OCI-LY1 (cell line): ENCODE measurements around the gene ATP9B.
A peak's percentile ranks its signal among the peaks of the same experiment; 100 is the strongest.

Experiments
- H2AFZ ChIP-seq: fragments of 200-600 bp; sonication (generic), shearing (Covaris generic); 2 replicates; pipeline ENCODE4 v1.6.0; 2014; ENCODE audit warnings: antibody characterized with exemption, mild to moderate bottlenecking, low read length
- H3F3A ChIP-seq: fragments of 200-600 bp; sonication (generic), shearing (Covaris generic); 2 replicates; pipeline ENCODE4 v1.6.0; 2014; ENCODE audit warnings: mild to moderate bottlenecking, antibody characterized with exemption, low read length, moderate library complexity; ENCODE audit not compliant: insufficient read depth
- H3K27ac ChIP-seq: fragments of 200-600 bp; sonication (generic); 2 replicates; pipeline ENCODE4 v1.5.1; 2014; ENCODE audit warnings: low read length, mixed run types, mild to moderate bottlenecking, low read depth; ENCODE audit not compliant: poor library complexity, severe bottlenecking
- H3K27me3 ChIP-seq: fragments of 200-600 bp; sonication (generic); 2 replicates; pipeline ENCODE4 v1.6.0; 2014; ENCODE audit warnings: antibody characterized with exemption, mild to moderate bottlenecking, low read length, moderate library complexity; ENCODE audit not compliant: insufficient read depth
- H3K36me3 ChIP-seq: fragments of 200-600 bp; sonication (generic); 2 replicates; pipeline ENCODE4 v1.6.1; 2014; ENCODE audit warnings: mild to moderate bottlenecking, antibody characterized with exemption, low read length, moderate library complexity, mixed read lengths; ENCODE audit not compliant: insufficient read depth
- H3K4me1 ChIP-seq: fragments of 200-600 bp; sonication (generic); 2 replicates; pipeline ENCODE4 v1.5.1; 2014; ENCODE audit warnings: mild to moderate bottlenecking, low read length, moderate library complexity; ENCODE audit not compliant: insufficient read depth, severe bottlenecking
- H3K4me2 ChIP-seq: fragments of 200-600 bp; sonication (generic), shearing (Covaris generic); 2 replicates; pipeline ENCODE4 v1.6.1; 2014; ENCODE audit warnings: low read length
- H3K4me3 ChIP-seq: fragments of 200-600 bp; sonication (generic); 2 replicates; pipeline ENCODE4 v1.5.1; 2014; ENCODE audit warnings: low read length, low read depth, mild to moderate bottlenecking, mixed read lengths; ENCODE audit not compliant: poor library complexity, severe bottlenecking
- H3K79me2 ChIP-seq: fragments of 200-600 bp; shearing (Covaris generic); 2 replicates; pipeline ENCODE4 v1.6.1; 2016; ENCODE audit warnings: mixed run types, low read length, mixed read lengths; ENCODE audit not compliant: insufficient read depth
- H3K9ac ChIP-seq: fragments of 200-600 bp; sonication (generic), shearing (Covaris generic); 2 replicates; pipeline ENCODE4 v1.6.1; 2014; ENCODE audit warnings: mild to moderate bottlenecking, low read length, mixed read lengths
- H3K9me2 ChIP-seq: fragments of 200-600 bp; sonication (generic), shearing (Covaris generic); 2 replicates; pipeline ENCODE4 v1.6.1; 2014; ENCODE audit warnings: low read depth, mild to moderate bottlenecking, low read length, mixed read lengths
- H3K9me3 ChIP-seq: fragments of 200-600 bp; shearing (Covaris generic); 2 replicates; pipeline ENCODE4 v1.6.1; 2014; ENCODE audit warnings: low read length, mixed read lengths
- H4K20me1 ChIP-seq: fragments of 200-600 bp; sonication (generic), shearing (Covaris generic); 2 replicates; pipeline ENCODE4 v1.6.0; 2016; ENCODE audit warnings: mild to moderate bottlenecking, low read length; ENCODE audit not compliant: insufficient read depth
- EZH2 ChIP-seq: fragments of 200-600 bp; sonication (generic), shearing (Covaris generic); IDR thresholded peaks from 2 replicates; pipeline ENCODE4 v1.8.0; 2017; ENCODE audit warnings: borderline replicate concordance, mixed run types, mild to moderate bottlenecking, antibody characterized with exemption, low read length, moderate library complexity, mixed read lengths
- TF ChIP-seq, protein P1 (sequence below): fragments of 200-600 bp; sonication (generic), shearing (Covaris generic); IDR thresholded peaks from 2 replicates; pipeline ENCODE4 v1.5.1; 2017; ENCODE audit warnings: mild to moderate bottlenecking, antibody characterized with exemption, low read length, moderate library complexity, mixed read lengths

The ATP9B gene

DNA sequence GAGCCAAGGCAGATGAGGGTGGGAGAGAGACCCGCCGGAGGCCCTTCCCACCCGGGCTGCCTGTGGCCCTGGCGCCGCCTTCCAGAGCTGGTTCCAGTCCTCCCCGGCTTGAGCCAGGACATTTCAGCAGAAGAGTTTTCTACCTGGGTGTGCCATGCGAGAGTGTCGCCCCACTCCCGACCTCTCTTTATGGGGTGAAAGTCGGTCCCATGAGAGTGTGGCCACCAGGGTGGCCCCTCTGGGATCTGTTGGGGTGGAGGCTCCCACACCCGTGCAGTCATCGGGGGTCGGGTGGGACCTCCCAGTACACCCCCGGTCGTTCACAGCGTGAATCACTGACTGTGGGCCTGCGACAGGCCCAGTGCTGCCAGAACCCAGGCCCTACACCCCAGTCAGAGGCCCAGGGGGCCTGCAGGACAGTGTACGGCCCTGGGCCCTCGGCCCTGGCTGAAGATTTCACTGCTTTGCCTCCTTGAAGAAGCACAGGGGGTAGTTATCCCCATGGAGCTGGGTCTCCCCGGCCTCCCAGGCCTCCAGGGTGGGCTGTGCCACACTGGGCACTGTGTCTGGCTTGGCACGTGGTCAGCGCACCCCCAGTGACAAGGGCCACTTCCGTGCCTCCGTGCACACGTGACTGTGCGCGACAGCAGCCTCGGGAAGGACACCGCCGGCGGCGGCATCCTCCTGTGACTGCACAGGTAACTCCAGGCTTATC is 332.5 kb downstream of the ATP9B start:
- no peak overlapping the region for H2AFZ ChIP-seq
- peak overlapping the region; percentile 81 for H3K9ac ChIP-seq
- H3K79me2 ChIP-seq, result peaks cover 83% of the 10 kb centered on the region
- no peaks in the 10 kb centered on the region for H3K9me2 ChIP-seq
- H3K27me3 ChIP-seq, result no peaks in the 10 kb centered on the region
- H3K4me3 ChIP-seq, result peak overlapping the region; percentile 67
- H3K9me3 ChIP-seq, result no peaks in the 10 kb centered on the region
- peak overlapping the region; percentile 95 for H3K27ac ChIP-seq
- H3K4me2 ChIP-seq, result peak overlapping the region; percentile 91
- peaks cover 67% of the 10 kb centered on the region for H3K4me1 ChIP-seq
- no peaks in the 10 kb centered on the region for H4K20me1 ChIP-seq
- TF ChIP-seq EZH2, result no peak
- TF ChIP-seq, protein P1, sequence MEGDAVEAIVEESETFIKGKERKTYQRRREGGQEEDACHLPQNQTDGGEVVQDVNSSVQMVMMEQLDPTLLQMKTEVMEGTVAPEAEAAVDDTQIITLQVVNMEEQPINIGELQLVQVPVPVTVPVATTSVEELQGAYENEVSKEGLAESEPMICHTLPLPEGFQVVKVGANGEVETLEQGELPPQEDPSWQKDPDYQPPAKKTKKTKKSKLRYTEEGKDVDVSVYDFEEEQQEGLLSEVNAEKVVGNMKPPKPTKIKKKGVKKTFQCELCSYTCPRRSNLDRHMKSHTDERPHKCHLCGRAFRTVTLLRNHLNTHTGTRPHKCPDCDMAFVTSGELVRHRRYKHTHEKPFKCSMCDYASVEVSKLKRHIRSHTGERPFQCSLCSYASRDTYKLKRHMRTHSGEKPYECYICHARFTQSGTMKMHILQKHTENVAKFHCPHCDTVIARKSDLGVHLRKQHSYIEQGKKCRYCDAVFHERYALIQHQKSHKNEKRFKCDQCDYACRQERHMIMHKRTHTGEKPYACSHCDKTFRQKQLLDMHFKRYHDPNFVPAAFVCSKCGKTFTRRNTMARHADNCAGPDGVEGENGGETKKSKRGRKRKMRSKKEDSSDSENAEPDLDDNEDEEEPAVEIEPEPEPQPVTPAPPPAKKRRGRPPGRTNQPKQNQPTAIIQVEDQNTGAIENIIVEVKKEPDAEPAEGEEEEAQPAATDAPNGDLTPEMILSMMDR, result no peak
- H3K36me3 ChIP-seq, result peaks cover 44% of the 10 kb centered on the region
- 0 out of 2 replicates have a peak, but pooled peaks cover 4% of the 10 kb centered on the region for H3F3A ChIP-seq

DNA sequence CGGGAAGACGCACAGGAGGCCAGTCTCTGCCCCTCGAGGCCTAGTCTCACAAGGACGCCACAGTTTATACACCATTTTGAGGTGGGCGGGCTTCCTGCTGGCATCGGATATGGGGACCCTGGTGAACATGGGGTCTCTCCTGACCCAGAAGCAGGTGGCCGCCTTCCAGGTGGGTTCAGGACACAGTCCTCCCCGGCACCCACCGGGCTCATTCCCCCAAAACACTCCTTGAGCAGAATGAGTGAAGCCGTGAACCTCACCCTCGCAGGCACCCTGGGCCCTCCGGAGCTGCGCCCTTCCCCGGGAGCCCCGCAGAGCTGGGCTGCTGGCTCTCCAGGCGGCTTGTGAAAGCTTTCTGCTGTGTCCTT is 333.0 kb downstream of the ATP9B start:
- H4K20me1 ChIP-seq, result no peaks in the 10 kb centered on the region
- peaks cover 44% of the 10 kb centered on the region for H3K36me3 ChIP-seq
- no peak overlapping the region for H2AFZ ChIP-seq
- H3K27me3 ChIP-seq, result no peaks in the 10 kb centered on the region
- peak overlapping the region; percentile 91 for H3K4me2 ChIP-seq
- no peaks in the 10 kb centered on the region for H3K9me3 ChIP-seq
- peaks cover 67% of the 10 kb centered on the region for H3K4me1 ChIP-seq
- peak overlapping the region; percentile 67 for H3K4me3 ChIP-seq
- H3K9ac ChIP-seq, result peak overlapping the region; percentile 81
- TF ChIP-seq, protein P1, result no peak
- no peak for TF ChIP-seq EZH2
- no peaks in the 10 kb centered on the region for H3K9me2 ChIP-seq
- H3K79me2 ChIP-seq, result peaks cover 83% of the 10 kb centered on the region
- peak overlapping the region; percentile 95 for H3K27ac ChIP-seq
- H3F3A ChIP-seq, result 0 out of 2 replicates have a peak, but pooled peaks cover 4% of the 10 kb centered on the region

DNA sequence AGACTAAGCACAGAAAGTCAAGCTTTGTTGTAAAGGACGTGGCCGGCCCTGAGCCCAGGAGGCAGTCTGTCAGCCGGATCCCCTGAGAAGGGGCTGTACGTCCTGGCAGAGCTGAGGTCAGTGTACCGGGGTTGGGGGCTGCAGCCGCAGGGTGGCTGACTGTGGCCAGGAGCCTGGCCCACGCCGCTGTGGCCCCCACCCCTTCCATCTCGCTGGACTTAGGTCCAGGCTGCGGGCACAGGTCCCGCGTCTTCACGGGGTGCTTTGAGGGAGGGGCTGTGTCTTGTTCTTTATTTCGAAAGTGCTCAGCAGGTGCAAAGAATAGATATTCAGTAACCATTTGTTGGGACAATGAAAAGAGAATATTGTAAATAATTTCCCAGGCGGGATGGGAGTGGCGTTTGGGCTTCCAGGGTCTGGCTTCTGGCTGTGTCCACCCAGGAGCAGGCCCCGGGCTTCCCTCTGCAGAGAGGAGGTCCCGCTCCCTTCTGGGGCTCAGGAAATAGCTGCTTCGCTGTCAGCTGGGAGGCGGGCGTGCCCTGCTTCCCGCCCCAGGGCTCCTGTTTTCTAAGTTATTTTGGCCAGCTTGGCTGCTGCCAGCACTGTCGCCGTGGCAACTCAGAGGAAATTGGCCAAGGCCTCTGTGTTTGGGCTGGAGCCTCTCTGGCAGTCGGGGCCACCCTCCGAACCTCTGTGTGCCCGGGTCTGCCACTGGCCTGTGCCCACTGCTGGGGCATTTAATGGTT is 334.0 kb downstream of the ATP9B start:
- Histone ChIP-seq H3K27ac (peak overlapping the region; percentile 95), H3F3A (0 out of 2 replicates have a peak, but pooled peaks cover 4% of the 10 kb centered on the region), H3K4me1 (peaks cover 62% of the 10 kb centered on the region), H3K4me2 (peak overlapping the region; percentile 91), H4K20me1 (no peaks in the 10 kb centered on the region), H3K9me2 (no peaks in the 10 kb centered on the region), H3K9me3 (no peaks in the 10 kb centered on the region), H3K9ac (peak overlapping the region; percentile 81; the same call in 1 of the 2 replicates), H3K79me2 (peaks cover 82% of the 10 kb centered on the region), H2AFZ (no peak overlapping the region), H3K27me3 (no peaks in the 10 kb centered on the region), H3K36me3 (peaks cover 44% of the 10 kb centered on the region), H3K4me3 (peak overlapping the region; percentile 67)
- TF ChIP-seq, protein P1, result no peak
- no peak for TF ChIP-seq EZH2
